Fibroblast of mammary gland (primary cell): Measurements from ENCODE around the gene SEC16B.

Experiments
- DNase-seq: peaks from one replicate; pipeline ENCODE4 v3.0.0-alpha.2; 2010; ENCODE audit warnings: low read depth
- H3K4me3 ChIP-seq: 2 replicates; pipeline ENCODE4 v1.5.1; 2011; ENCODE audit warnings: low read depth, mild to moderate bottlenecking, low read length, moderate library complexity; ENCODE audit not compliant: control insufficient read depth
- TF ChIP-seq, protein P1 (sequence below): conservative IDR thresholded peaks from 2 replicates; pipeline ENCODE4 v1.5.1; 2011; ENCODE audit warnings: low read depth, low read length, inconsistent platforms; ENCODE audit not compliant: control insufficient read depth, insufficient read depth

SEC16B gene

DNA sequence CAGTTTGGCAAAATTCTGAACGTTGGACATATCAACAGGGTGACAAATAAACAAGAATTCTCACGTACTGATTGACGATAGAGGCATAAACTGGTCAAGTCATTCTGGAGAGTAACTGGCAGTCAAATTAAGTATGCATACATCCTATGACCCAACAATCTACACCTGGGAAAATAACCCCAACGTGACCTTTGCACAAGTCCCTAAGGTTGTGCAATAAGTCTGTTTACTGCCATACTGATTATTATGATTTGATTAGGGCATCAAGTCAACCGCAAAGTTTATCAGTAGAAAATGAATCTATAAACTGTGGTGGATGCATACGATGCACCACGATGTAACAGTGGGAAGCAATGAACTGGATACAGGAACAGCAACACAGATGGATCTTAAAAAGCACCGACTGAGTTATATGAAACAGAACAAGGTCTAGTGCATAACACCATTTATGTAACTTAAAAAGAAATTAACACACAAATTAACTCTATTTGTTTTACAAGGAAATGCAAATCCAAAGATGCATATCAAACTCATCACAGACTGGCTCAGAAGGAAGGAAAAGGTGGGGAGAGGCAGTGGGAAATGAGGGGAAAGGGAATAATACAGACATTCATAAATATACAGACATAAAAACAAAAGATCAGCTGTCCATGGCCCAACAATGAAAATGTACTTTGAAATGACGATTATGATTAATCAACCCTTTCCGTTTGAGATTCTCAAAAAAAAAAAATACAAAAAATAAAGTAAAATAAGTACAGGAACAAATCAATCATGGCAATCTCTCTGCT lies 41.0 kb upstream of the SEC16B start:
- no peak for DNase-seq
- TF ChIP-seq, protein P1, sequence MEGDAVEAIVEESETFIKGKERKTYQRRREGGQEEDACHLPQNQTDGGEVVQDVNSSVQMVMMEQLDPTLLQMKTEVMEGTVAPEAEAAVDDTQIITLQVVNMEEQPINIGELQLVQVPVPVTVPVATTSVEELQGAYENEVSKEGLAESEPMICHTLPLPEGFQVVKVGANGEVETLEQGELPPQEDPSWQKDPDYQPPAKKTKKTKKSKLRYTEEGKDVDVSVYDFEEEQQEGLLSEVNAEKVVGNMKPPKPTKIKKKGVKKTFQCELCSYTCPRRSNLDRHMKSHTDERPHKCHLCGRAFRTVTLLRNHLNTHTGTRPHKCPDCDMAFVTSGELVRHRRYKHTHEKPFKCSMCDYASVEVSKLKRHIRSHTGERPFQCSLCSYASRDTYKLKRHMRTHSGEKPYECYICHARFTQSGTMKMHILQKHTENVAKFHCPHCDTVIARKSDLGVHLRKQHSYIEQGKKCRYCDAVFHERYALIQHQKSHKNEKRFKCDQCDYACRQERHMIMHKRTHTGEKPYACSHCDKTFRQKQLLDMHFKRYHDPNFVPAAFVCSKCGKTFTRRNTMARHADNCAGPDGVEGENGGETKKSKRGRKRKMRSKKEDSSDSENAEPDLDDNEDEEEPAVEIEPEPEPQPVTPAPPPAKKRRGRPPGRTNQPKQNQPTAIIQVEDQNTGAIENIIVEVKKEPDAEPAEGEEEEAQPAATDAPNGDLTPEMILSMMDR: no peak
- no peak overlapping the region for H3K4me3 ChIP-seq

DNA sequence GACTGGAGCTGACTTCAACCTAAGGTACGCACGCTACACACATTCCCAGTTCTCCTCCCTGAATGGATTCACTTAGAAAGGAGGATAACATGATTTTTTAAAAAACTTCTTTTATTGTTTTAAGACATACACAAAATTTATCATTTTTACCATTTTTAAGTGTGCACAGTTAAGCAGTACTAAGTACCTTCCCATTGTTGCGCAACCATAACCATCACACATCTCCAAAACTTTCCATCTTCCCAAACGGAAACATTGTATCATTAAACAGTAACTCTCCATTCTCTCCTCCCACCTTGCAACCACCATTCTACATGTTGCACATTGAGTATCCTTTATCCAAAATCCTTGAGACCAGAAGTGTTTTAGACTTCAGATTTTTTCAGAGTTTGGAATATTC lies 36.2 kb upstream of the SEC16B start:
- H3K4me3 ChIP-seq: no peak overlapping the region
- no peak for DNase-seq
- TF ChIP-seq, protein P1: no peak

DNA sequence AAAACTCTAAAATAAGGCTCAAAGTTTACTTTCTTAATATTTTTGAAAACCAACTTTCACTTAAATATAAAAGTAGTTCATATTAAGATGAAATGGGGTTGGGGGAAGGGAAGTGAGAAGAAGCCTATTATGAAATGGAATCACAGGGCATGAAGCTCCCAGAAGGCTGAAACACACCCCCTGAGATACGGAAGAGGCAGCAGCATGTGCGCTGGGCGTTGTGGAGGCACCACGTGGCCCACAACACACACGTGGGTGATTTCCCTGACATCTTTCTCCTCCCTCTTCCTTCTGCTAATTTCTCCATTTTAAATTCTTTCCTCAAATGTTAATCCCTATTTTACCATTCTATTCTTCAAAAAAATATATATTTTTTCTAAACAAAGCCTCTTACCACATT lies 35.6 kb upstream of the SEC16B start:
- TF ChIP-seq, protein P1: no peak
- H3K4me3 ChIP-seq: no peak overlapping the region
- no peak for DNase-seq

DNA sequence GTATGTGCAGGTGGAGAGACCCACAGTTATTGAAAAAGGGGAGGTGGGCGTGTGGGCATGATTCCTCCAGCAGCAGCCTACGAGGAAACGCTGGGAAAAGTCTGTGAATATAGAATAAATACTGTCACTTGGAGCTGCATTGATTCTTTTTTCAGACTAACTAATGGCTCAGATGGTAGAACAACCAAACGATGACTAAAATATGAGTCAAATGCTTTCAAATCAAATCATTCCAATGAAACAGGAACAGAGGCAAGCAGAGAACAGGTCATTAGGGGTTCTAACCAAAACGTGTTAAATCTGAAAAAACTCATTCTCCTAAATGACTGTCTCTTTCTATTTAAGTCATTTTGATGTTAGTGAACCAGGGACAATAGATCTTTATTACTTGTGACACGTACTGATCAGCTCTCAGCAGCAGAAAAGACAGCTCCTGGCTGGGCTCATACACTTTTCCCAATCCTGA lies 35.1 kb upstream of the SEC16B start:
- TF ChIP-seq, protein P1: no peak
- peak; percentile 78 for DNase-seq
- H3K4me3 ChIP-seq: no peak overlapping the region

DNA sequence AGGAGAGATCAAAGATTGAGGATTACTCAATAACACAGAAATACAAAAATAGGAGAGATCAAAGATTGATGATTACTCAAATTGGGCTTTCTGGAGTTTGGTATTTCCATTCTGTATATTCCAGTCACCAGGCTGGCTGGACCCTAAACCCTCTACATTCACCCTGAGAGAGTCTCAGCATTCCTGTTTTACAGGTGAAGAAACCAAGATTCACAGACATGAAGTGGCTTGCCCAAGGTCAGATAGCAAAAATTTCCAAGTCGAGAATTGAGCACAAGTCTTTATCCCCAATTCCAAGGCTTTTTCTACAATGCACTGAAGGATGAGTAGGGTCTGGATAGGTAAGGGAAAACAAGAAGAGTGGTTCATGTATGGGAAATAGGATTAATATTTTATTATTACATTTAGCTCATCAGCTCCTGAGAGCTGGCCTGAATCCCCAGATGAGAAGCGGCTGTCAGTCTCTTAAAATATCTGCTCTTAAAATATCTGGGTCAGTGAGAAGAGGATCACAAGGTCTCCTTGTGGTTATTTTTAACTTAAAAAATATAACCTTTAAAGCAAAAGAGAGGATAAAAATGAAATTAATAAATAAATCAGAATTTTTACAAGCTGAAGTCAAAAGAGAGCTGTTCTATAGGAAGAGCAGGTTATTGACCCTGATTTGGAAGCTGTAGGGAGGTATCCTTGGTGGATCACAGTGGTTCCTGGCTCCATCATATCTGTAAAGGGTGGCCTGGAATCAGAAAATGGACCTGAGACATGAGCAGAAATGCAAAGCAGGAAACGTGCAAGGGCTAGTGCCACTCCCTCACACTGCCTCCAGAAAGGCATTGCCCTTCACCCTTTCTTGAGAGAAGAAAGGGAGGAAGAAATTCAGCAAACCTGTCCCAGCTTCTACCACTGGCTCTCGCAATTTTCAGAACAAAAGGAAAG lies 29.1 kb upstream of the SEC16B start:
- no peak for DNase-seq
- no peak overlapping the region for H3K4me3 ChIP-seq
- TF ChIP-seq, protein P1: no peak

DNA sequence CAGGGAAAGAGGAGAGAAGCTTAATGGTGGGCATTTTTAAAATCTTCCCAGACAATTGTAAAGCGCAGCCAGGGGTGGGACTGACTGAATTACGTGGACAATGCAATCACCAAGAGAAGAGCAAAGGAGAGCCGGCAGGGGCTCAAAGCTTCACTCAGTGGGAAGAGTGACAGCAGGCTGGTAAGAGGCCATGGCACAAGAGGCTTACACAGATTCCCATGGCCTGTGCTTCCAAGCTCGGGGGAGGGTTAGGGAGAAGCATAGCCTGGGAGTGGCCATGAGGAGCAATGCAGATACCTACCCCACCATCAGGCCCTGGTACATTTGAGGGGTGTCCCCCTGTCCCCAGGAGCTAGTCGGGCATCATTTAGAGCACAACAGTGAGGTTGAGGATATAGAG lies 27.1 kb upstream of the SEC16B start:
- no peak for DNase-seq
- no peak overlapping the region for H3K4me3 ChIP-seq
- TF ChIP-seq, protein P1: no peak
